ENCODE data around the gene SCAMP3. TPM values are rescaled to one million over a fixed set of nuclear protein-coding genes. Genes with fewer than 3 reads are reported as not detected.

SCAMP3 gene
- total RNA-seq, 1 donor from 2014 or later: 130 TPM

GRCh38 chr1:155207806-155208540 lies 54.2 kb downstream of the SCAMP3 start, which contains the start of gene THBS3:
Gene THBS3 (minus strand): TSS chr1:155207897. CDS start chr1:155207876, 21 bp downstream.
- DNase-seq (ENCODE audit: low read depth): peak; percentile 60

- peak; percentile 91 for DNase-seq (ENCODE audit: low read depth)
These were observed 55.0 kb downstream of the SCAMP3 start for GRCh38 chr1:155206891-155207805.

Other genes with a start within 250 kb of the SCAMP3 start
- gene DCST2, start 228.6 kb downstream of the SCAMP3 start, total RNA-seq: not detected in 2 replicates
- not detected in 2 replicates for gene DCST1, start 228.5 kb downstream of the SCAMP3 start, total RNA-seq
- 27.3 and 33.3 TPM in 2 replicates for gene ADAM15, start 211.0 kb downstream of the SCAMP3 start, total RNA-seq
- 4.9 and 8.3 TPM in 2 replicates for gene EFNA4, start 198.6 kb downstream of the SCAMP3 start, total RNA-seq
- 0.56 and 0.88 TPM in 2 replicates for gene EFNA3, start 183.5 kb downstream of the SCAMP3 start, total RNA-seq
- 0.59 and 1.4 TPM in 2 replicates for gene EFNA1, start 134.5 kb downstream of the SCAMP3 start, total RNA-seq
- gene SLC50A1, start 126.5 kb downstream of the SCAMP3 start, total RNA-seq: 12.2 and 13.4 TPM in 2 replicates
- 83.9 and 90.0 TPM in 2 replicates for gene DPM3, start 121.8 kb downstream of the SCAMP3 start, total RNA-seq
- gene KRTCAP2, start 89.1 kb downstream of the SCAMP3 start, total RNA-seq: 51.3 and 81.4 TPM in 2 replicates
- 0.62 and 0.94 TPM in 2 replicates for gene TRIM46, start 88.5 kb downstream of the SCAMP3 start, total RNA-seq
- 40.9 and 52.1 TPM in 2 replicates for gene THBS3, start 54.5 kb downstream of the SCAMP3 start, total RNA-seq
- gene MTX1, start 53.7 kb downstream of the SCAMP3 start, total RNA-seq: 15.1 and 18.8 TPM in 2 replicates
- 7.5 and 13.1 TPM in 2 replicates for gene ENTREP3, start 6.9 kb downstream of the SCAMP3 start, total RNA-seq
- gene CLK2, start 11.1 kb upstream of the SCAMP3 start, total RNA-seq: 24.8 and 26.8 TPM in 2 replicates
- gene HCN3, start 15.1 kb upstream of the SCAMP3 start, total RNA-seq: 2.1 and 3.0 TPM in 2 replicates
- not detected in 2 replicates for gene PKLR, start 39.1 kb upstream of the SCAMP3 start, total RNA-seq
- gene FDPS, start 46.5 kb upstream of the SCAMP3 start, total RNA-seq: 369 and 536 TPM in 2 replicates
- gene RUSC1, start 58.5 kb upstream of the SCAMP3 start, total RNA-seq: 16.1 and 18.8 TPM in 2 replicates

All from myocyte (in vitro differentiated cells).